ENCODE results near the gene ABCA5. TPM values are rescaled to one million over a fixed set of nuclear protein-coding genes. Genes with fewer than 3 reads are reported as not detected.
A peak's percentile ranks its signal among the peaks of the same experiment; 100 is the strongest.

The ABCA5 gene
- total and polyA plus RNA-seq, 9 of the 15 experiments (the other 6 are each of a cell fraction or from before 2014, with no cell fraction given), result 0.74 to 2.3 (median 1.4) TPM

DNA sequence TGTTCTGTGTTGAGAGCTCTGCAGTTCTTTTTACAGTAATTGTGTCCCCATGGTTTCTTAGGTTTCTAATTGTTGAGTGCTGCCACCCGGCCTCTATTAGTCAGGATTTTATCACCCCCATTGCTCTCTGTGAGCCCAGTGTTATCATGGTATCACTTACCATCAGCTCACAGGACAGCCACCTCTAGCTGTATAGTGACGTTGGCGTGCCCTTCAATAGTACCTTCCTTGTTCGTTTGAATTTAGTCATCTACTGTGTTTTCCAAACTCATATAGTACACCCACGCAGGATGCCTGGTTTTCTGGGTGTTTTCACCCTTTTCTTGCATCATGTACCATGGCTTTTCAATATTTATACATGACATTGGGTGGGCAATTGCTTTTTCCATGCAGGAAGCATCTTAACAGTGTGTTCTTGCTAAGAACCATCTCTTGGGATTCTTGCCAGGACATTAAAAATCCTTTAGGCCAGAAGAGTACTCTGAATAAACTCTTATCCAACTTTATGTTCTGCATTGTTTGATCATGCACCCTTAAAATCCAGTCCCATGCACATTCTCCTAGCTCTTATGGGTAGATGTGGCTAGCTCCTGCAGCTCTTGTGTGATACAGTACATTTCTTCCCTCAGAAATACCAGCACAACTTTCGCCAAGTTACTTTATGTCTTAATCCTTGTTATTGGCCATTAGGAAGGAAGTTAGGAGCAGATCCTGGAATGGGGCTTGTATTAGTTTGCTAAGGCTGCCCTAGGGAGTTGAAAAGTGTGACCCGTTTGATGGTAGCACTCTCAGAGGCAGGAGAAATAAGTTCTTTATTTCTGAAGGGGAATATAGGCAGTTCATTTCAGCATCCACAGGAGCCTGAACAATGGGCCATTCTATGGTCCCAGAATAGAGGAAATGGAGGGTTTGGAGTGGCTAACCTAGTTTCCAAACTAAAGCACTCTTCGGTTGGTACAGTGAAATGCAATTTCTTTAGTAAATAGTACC is 87.0 kb downstream of the ABCA5 start:
- ChIA-PET POLR2A (interaction anchor here (0.6 to 1.0 kb wide), 2 partner anchors 9 to 465 kb away, joined by 3 read pairs; no protein-coding TSS in a partner anchor), CTCF (ENCODE audit: low intra/inter-chr PET ratio) (no interaction called here)
- FAIRE-seq (no peak), ATAC-seq (no peak), DNase-seq (ENCODE audit: extremely low read depth in 1 of 4, low spot score in 3 of 4) (no peak)
- Histone ChIP-seq H3K9ac (ENCODE audit: insufficient read depth in 1 of 2, low read depth in 2 of 2, low read length in 2 of 2) (no peak overlapping the region), H3K4me2 (ENCODE audit: insufficient read depth, low read length) (no peak overlapping the region; the same call in 1 of the 2 replicates), H2AFZ (ENCODE audit: low read depth, low read length) (0 out of 2 replicates have a peak overlapping the region, but pooled peaks have one; percentile 75), H3K9me3 (replicated peaks; ENCODE audit: control insufficient read depth, insufficient read depth, low read depth, low read length) (no peaks in the 10 kb centered on the region), H3K79me2 (ENCODE audit: control insufficient read depth, insufficient read depth, low read length) (no peaks in the 10 kb centered on the region), H3K36me3 (ENCODE audit: control insufficient read depth, insufficient read depth, low read length) (no peaks in the 10 kb centered on the region), H3K9me1 (ENCODE audit: control insufficient read depth, insufficient read depth, low read length) (no peaks in the 10 kb centered on the region), H3K27ac (ENCODE audit: extremely low read depth, low read depth, low read length) (no peak overlapping the region), H3K27me3 (ENCODE audit: control insufficient read depth in 2 of 2, insufficient read depth in 2 of 2, low read length in 2 of 2) (no peaks in the 10 kb centered on the region), H4K20me1 (replicated peaks; ENCODE audit: control insufficient read depth, insufficient read depth, low read length) (no peaks in the 10 kb centered on the region), H3K4me3 (no peak overlapping the region), H3K4me1 (replicated peaks in 1 of 2; ENCODE audit: control insufficient read depth in 2 of 2, insufficient read depth in 2 of 2, low read length in 2 of 2) (peaks cover 0 to 15% of the 10 kb centered on the region in 2 experiments; a peak in 2 of 5 replicates)
- no TSS peak for BruUV-seq (replicated peaks)
- intact Hi-C loops (cut with micrococcal nuclease), result loop anchor here (5.0 kb wide), 1 partner anchor 268 kb away; no protein-coding TSS in a partner anchor
- WGBS (ENCODE audit: insufficient coverage, low coverage, missing lambda C conversion rate), result 48% methylated on average over 7 of the region's 8 CpGs
- in situ Hi-C loops (cut with MboI), result loop anchor here (5.0 to 25.0 kb wide), 2 partner anchors 278 to 463 kb away; partner anchors contain the start of gene ABCA8
- TF ChIP-seq, protein P1, sequence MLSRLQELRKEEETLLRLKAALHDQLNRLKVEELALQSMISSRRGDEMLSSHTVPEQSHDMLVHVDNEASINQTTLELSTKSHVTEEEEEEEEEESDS (CRISPR knock-in tag; IDR thresholded peaks at IDR 0.05), result no peak
- TF ChIP-seq, protein P2, sequence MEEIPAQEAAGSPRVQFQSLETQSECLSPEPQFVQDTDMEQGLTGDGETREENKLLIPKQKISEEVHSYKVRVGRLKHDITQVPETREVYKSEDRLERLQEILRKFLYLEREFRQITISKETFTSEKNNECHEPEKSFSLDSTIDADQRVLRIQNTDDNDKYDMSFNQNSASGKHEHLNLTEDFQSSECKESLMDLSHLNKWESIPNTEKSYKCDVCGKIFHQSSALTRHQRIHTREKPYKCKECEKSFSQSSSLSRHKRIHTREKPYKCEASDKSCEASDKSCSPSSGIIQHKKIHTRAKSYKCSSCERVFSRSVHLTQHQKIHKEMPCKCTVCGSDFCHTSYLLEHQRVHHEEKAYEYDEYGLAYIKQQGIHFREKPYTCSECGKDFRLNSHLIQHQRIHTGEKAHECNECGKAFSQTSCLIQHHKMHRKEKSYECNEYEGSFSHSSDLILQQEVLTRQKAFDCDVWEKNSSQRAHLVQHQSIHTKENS (CRISPR knock-in tag; IDR thresholded peaks at IDR 0.05), result no peak
- no peak for TF ChIP-seq BRCA1 (IDR thresholded peaks at IDR 0.05)
- no peak for TF ChIP-seq BRCA1 (CRISPR knock-in tag; IDR thresholded peaks at IDR 0.05)
- no peak for TF ChIP-seq PTBP1 (IDR thresholded peaks at IDR 0.05; ENCODE audit: low read depth, low read length)
- TF ChIP-seq, protein P3, sequence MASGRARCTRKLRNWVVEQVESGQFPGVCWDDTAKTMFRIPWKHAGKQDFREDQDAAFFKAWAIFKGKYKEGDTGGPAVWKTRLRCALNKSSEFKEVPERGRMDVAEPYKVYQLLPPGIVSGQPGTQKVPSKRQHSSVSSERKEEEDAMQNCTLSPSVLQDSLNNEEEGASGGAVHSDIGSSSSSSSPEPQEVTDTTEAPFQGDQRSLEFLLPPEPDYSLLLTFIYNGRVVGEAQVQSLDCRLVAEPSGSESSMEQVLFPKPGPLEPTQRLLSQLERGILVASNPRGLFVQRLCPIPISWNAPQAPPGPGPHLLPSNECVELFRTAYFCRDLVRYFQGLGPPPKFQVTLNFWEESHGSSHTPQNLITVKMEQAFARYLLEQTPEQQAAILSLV (tag; IDR thresholded peaks at IDR 0.05), result no peak
- TF ChIP-seq RCOR1 (IDR thresholded peaks at IDR 0.05; ENCODE audit: borderline replicate concordance in 1 of 2, low read depth in 2 of 2, low read length in 2 of 2), result no peak
- TF ChIP-seq FIP1L1 (IDR thresholded peaks at IDR 0.05; ENCODE audit: low read depth, low read length, poor library complexity, severe bottlenecking), result no peak
- no peak for TF ChIP-seq MAFG (tag; conservative IDR thresholded peaks at IDR 0.05)
- TF ChIP-seq TEAD1 (CRISPR knock-in tag; IDR thresholded peaks at IDR 0.05), result no peak
- no peak for TF ChIP-seq ZNF780A (CRISPR knock-in tag; IDR thresholded peaks at IDR 0.05)
- TF ChIP-seq ZEB2 (IDR thresholded peaks at IDR 0.05), result no peak
- TF ChIP-seq PPARD (CRISPR knock-in tag; IDR thresholded peaks at IDR 0.05), result no peak
- no peak for TF ChIP-seq NEUROD1 (IDR thresholded peaks at IDR 0.05; ENCODE audit: borderline replicate concordance, low read depth, low read length, partially characterized antibody)
- no peak for TF ChIP-seq ZNF764 (CRISPR knock-in tag; IDR thresholded peaks at IDR 0.05; ENCODE audit: low read depth)
- TF ChIP-seq FUS (optimal IDR thresholded peaks at IDR 0.05; ENCODE audit: low read depth, low read length), result no peak
- TF ChIP-seq, protein P4, sequence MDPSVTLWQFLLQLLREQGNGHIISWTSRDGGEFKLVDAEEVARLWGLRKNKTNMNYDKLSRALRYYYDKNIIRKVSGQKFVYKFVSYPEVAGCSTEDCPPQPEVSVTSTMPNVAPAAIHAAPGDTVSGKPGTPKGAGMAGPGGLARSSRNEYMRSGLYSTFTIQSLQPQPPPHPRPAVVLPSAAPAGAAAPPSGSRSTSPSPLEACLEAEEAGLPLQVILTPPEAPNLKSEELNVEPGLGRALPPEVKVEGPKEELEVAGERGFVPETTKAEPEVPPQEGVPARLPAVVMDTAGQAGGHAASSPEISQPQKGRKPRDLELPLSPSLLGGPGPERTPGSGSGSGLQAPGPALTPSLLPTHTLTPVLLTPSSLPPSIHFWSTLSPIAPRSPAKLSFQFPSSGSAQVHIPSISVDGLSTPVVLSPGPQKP (CRISPR knock-in tag; IDR thresholded peaks at IDR 0.05), result no peak
